Mucosa of descending colon (tissue), 3 donors: ENCODE measurements around the gene TOX3. TPM values are rescaled to one million over a fixed set of nuclear protein-coding genes. Genes with fewer than 3 reads are reported as not detected.

Experiments
- ATAC-seq: fragments of 200-7000 bp; cut with Tn5 transposase; one replicate; pipeline ENCODE4 v1.9.1; 2020; ENCODE audit warnings: mild to moderate bottlenecking, moderate library complexity
- DNase-seq, 3 donors: peaks; one replicate each; pipeline ENCODE4 v3.0.0-alpha.2; 2020
- H3K36me3 ChIP-seq: fragments of 200-600 bp; one replicate; pipeline ENCODE4 v1.8.0; 2021; ENCODE audit warnings: low read depth, mild to moderate bottlenecking
- H3K4me1 ChIP-seq: fragments of 200-600 bp; one replicate; pipeline ENCODE4 v1.8.0; 2021; ENCODE audit warnings: low read depth, mild to moderate bottlenecking
- H3K4me3 ChIP-seq: fragments of 200-600 bp; one replicate; pipeline ENCODE4 v1.8.0; 2021; ENCODE audit warnings: mild to moderate bottlenecking
- H3K9me3 ChIP-seq: fragments of 200-600 bp; one replicate; pipeline ENCODE4 v1.8.0; 2021; ENCODE audit warnings: mild to moderate bottlenecking
- CTCF ChIP-seq: fragments of 200-600 bp; IDR thresholded peaks from one replicate; pipeline ENCODE4 v1.8.0; 2022; ENCODE audit warnings: antibody characterized with exemption, mild to moderate bottlenecking
- intact Hi-C, 2 donors: fragments of 100-400 bp; cut with DNase I in 1 of 2; cut with micrococcal nuclease in 1 of 2; formaldehyde crosslinking; loops; one replicate each; pipeline versions ENCODE4 v1.11.0 to v1.11.1; 2022; cut with DNase I, micrococcal nuclease
- total RNA-seq, 3 donors: library from RNA; stranded (reverse); fragmentation: NEBNext Ultra II Directional in 2 of 3; extraction: Animal tissue kit (Norgen Biotek cat#: 25700) in 2 of 3; gene quantifications; one replicate each; pipeline versions ENCODE4 v1.2.1 to v1.2.4, GENCODE V29; 2021 to 2023
- donor health status: DM: no; HTN: no; CAD: no; lungs with moderate emphysema.
- donor health status: DM: no; HTN: no; CAD: no.
- donor health status: DM: no; HTN: yes; CAD: no.

Gene TOX3
- total RNA-seq, 3 donors from 2014 or later = 16.0 to 47.6 (median 42.3) TPM

GRCh38 chr16:52561910-52562741 lies 15.2 kb upstream of the TOX3 start:
- H3K4me1 ChIP-seq = peaks cover 49% of the 10 kb centered on the region
- ATAC-seq = peak; percentile 80
- no peaks in the 10 kb centered on the region for H3K9me3 ChIP-seq
- intact Hi-C loops = loop anchor here in 1 of 2 donors (5.0 kb wide), 1 partner anchor 50 kb away; no protein-coding TSS in a partner anchor
- no peaks in the 10 kb centered on the region for H3K36me3 ChIP-seq
- peak; percentile 59 to 72 (median 62) for DNase-seq
- no peak for TF ChIP-seq CTCF
- H3K4me3 ChIP-seq = no peak overlapping the region

DNA sequence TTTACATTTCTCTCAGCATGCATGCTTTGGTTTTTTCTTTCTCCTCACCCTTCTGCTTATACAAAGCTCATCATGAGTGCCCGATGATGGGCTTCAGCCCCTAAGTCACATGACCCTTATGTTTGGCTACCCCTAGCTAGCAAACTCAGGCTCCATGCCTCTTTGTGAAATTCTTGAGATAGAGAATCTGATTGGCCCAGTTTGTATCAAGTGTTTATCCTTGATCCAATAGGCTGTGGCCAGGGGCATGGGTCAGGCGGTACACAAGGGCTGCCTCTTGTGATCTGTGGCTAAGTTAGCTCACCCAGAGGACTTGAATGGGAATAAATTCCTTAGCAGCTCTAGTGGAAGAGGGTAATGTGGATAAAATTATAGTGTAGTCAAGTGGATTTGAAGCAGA lies 11.5 kb upstream of the TOX3 start:
- Histone ChIP-seq H3K36me3 (no peaks in the 10 kb centered on the region), H3K4me1 (peaks cover 46% of the 10 kb centered on the region), H3K4me3 (no peak overlapping the region), H3K9me3 (no peaks in the 10 kb centered on the region)
- TF ChIP-seq CTCF = no peak
- no peak for ATAC-seq
- intact Hi-C loops = no loop called here
- DNase-seq = no peak

GRCh38 chr16:52557236-52557635 lies 10.3 kb upstream of the TOX3 start:
- Histone ChIP-seq H3K9me3 (no peaks in the 10 kb centered on the region), H3K4me1 (peaks cover 43% of the 10 kb centered on the region), H3K4me3 (no peak overlapping the region), H3K36me3 (no peaks in the 10 kb centered on the region)
- peak; percentile 70 for ATAC-seq
- no peak for TF ChIP-seq CTCF
- intact Hi-C loops = no loop called here
- peak in 2 of 3 donors; percentile 38 to 61 for DNase-seq

DNA sequence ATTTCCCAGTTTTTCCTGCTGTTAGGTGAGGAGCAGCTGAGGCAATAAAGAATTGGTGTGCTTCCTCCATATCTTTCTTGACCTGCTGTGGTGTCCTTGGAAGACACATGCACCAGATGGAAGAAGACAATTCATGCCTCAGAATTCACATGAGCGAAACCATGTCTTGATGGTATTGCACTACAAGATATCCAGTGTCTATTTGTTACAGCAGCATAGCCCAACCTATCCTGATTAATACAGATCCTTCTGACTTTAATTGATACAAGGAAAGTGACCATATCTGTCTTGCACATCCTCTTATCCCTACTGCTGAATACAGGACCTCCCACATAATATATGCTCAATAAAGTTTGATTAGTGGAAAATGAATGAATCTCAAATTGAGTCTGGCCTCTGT lies 9.1 kb upstream of the TOX3 start:
- ATAC-seq (no peak), DNase-seq (no peak)
- no peaks in the 10 kb centered on the region for H3K9me3 ChIP-seq
- no peaks in the 10 kb centered on the region for H3K36me3 ChIP-seq
- TF ChIP-seq CTCF = no peak
- no peak overlapping the region for H3K4me3 ChIP-seq
- intact Hi-C loops = no loop called here
- peaks cover 38% of the 10 kb centered on the region for H3K4me1 ChIP-seq

DNA sequence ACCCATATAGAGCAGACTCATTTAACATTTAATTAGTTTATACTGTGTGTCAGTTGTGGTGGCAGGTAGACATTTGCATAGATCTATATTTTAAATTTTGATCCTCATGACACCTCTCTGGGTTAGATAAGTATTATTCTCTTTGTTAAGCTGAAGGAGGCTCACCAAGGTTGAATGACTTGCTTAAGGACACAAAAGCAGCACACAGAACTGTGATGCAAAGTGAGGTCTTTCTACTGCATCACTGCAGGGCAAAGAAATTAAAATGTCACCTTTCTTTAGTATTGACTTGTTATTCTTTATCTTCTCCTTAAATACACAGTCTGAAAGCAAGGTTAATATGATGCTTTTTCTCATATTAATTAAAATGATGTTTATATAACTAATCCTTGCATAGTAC lies 8.6 kb upstream of the TOX3 start:
- Histone ChIP-seq H3K9me3 (no peaks in the 10 kb centered on the region), H3K4me3 (no peak overlapping the region), H3K36me3 (no peaks in the 10 kb centered on the region), H3K4me1 (peaks cover 33% of the 10 kb centered on the region)
- ATAC-seq = no peak
- no peak for TF ChIP-seq CTCF
- no peak for DNase-seq
- intact Hi-C loops = no loop called here
